HG03066 (cell line): ENCODE data around the gene TBC1D1.

Source experiments
- ATAC-seq: cut with Tn5 transposase; IDR thresholded peaks from one replicate; pipeline ENCODE4 v1.9.1; 2021; ENCODE audit warnings: low read depth; ENCODE audit not compliant: unreplicated experiment

The TBC1D1 gene

DNA sequence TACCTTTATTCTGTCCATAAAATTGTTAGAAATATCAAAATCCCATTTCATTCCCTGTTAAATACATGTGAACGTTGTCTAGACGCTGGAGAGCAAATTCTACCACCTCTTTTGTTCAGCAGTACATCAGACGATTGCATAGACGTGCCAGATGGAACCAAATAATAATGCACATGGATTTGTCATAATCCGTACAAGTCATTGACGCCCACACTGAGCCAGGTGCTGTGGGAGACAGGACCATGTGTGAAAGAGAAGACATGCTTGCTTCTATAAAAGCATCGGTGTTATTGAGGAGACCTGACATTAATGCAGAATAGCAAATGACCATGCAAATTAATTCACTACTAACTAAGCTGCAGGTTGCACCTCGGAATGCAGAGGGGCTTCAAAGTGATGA is 244.3 kb downstream of the TBC1D1 start:
- ATAC-seq = no peak

GRCh38 chr4:38136604-38137003 is 245.7 kb downstream of the TBC1D1 start:
- no peak for ATAC-seq

- ATAC-seq = no peak
Observed at GRCh38 chr4:38137080-38137479, 246.2 kb downstream of the TBC1D1 start.

GRCh38 chr4:38138363-38138762 is 247.5 kb downstream of the TBC1D1 start:
- no peak for ATAC-seq

- no peak for ATAC-seq
Observed at GRCh38 chr4:38139187-38139586, 248.3 kb downstream of the TBC1D1 start.

GRCh38 chr4:38140643-38141203 is 249.8 kb downstream of the TBC1D1 start:
- no peak for ATAC-seq

DNA sequence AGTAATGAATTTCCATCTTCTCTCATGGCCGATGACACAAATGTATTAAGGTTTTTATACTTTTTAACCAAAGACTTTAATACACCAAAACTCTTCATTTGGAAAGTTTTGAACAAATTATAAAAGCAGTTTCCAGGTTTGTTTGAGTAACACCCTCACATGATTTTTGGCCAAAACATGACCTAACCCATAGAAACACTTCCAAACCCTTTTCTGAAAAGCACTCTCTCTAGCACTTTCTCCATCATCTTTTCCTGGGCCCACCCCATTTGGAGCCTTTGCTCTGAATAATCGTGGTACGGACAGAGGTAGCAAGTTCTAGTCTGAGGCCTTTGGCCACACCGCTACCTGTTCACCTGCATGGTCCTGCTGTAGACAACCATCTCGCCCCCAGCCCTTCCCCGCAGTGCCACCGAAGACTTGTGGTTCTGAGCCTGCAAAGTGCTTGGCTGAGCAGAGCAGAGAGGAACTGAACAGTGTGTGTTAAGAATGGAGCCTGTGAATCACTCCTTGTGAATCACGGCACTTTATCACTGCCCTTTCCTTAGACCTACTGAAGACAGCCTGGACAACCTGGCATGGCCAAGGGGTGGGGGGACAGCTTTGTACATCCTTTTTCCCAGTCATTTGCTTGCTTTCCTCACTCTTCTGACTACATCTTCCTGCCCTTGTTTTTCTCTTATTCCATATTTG is 251.1 kb downstream of the TBC1D1 start:
- ATAC-seq = no peak

DNA sequence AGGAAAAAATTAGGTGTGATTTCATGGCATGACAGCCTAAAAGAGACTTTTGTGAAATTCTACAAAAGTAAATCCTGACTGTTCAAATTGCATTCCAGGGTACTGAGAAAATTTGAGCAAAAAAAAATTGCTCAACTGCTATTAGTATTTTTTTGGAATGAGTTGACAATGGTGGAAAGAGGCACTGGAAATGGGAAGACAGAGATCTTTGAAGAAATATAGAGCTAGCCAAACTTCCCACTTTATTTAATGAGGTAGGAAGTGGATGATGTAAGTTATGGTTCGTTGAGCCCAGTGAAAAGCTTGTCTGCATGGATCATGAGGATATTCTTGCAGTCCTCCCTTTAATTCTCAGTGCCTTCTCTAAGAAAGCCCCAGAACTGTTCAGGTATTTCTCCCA is 253.1 kb downstream of the TBC1D1 start:
- ATAC-seq = no peak

DNA sequence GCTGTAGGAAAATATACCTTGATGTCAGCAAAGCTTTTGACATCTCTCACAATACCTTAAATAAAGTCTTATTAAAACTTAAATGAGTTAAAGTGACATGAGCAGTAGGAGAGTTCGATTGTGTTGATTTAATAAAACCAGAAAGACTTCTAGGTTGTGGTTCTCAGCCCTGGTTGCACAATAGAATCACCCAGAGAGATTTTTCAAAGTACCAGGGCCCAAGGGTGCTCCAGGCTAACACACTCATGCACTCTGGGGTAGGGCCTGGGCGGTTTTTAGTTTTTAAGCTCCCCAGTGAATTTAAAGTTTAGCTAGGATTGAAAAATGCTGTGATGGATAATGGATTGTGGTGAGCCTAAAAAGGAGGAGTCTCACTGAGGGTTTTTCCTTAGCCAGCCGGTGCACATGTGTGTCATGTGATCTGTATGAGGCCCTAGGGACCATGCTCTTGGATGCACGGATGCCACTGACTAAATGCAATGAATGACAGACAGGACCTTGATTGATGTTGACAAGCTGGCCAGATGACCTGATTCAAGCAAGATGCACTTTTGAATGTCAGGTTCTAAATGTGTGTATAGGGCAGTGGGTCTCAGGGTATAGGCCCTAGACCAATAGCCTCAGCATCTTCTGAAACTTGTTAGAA is 254.3 kb downstream of the TBC1D1 start:
- ATAC-seq = no peak

- ATAC-seq = no peak
Observed at GRCh38 chr4:38145741-38146140, 254.9 kb downstream of the TBC1D1 start.

- ATAC-seq = no peak
Observed at GRCh38 chr4:38146383-38146782, 255.5 kb downstream of the TBC1D1 start.

DNA sequence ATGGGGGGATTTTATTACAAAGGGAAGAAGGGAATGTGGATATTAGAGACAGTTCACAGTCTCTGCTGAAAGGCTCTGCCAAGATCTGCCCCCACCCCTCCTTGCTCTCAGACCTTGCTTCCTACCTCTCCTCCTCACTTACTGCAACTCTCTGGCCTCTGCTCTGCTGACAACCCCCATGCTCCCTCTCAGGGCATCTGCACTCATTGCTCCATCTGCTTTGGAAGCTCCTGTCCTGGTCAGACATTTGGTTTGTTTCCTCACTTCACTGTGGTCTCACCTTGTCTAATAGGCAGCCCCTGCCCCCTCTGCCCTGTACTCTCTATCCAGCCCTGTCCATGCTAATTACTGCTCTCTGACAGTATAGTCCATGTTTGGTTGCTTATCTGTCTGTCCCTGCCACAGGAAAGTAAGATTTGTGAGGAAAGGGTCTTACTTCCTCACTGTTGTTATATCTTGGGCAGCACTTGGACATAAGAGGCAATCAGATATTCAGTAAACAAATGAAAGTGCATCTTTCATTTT is 258.6 kb downstream of the TBC1D1 start:
- no peak for ATAC-seq

GRCh38 chr4:38149997-38150671 is 259.2 kb downstream of the TBC1D1 start:
- no peak for ATAC-seq

- no peak for ATAC-seq
Observed at GRCh38 chr4:38150766-38151165, 259.9 kb downstream of the TBC1D1 start.

DNA sequence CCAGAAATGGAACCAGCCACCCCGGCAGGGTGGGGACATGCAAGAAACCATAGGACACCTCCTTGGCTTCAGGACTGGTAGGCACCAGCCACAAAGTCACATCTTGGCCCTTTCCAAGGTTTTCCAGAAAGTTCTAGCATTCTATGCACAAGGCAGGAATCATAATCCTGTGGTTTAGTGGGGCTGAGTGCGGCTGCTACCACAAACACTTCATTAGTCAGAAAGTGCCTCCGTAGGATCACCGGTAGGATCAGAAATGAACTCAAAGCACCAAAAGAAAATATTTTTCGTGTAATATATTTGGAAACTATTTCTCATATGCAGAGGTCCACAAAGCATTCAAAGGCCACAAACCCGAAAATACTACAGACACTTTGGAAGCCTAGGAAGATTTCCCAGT is 261.0 kb downstream of the TBC1D1 start:
- ATAC-seq = no peak

DNA sequence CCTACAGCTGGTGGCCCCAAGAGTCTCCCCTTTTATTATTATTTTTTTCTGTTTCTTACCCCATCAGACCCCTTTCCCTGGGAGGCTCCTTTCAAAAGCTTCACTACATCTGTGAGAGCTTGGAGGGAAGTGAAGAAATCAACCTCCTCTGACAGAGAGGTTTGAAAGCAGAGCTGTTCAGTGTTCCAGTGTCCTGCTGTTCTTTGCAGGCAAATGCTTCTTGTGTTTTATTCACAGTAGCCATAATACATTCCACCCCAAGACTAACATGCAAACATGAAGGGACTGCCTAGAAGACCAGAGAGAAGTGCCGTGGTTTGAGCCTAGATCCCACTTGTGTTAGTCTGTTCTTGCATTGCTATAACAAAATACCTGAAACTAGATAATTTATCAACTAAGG is 261.4 kb downstream of the TBC1D1 start:
- no peak for ATAC-seq

DNA sequence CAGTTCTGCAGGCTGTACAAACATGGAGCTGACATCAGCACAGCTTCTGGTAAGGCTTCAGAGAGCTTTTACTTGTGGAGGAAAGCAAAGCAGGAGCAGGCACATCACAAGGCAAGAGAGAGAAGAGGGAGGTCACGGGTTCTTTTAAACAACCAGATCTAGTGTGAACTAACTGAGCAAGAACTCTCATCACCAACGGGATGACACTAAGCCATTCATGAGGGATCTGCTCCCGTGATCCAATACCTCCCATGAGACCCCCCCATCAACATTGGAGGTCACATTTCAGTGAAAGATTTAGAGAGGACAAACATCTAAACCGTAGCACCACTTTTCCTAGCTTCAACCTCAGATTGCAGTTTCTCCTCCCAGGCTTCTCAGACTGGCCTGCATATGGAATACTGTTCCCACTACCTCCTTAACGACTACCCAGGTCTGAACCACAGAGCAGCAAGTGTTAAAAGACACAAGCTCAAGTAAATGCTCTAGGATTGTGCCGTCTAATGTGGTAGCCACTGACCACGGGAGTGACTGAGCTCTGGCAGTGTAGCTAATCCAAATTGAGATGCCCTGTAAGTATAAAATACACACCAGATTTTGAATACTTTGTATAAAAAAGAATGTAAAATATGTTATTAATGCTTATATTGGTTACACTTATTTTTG is 262.0 kb downstream of the TBC1D1 start:
- ATAC-seq = no peak

DNA sequence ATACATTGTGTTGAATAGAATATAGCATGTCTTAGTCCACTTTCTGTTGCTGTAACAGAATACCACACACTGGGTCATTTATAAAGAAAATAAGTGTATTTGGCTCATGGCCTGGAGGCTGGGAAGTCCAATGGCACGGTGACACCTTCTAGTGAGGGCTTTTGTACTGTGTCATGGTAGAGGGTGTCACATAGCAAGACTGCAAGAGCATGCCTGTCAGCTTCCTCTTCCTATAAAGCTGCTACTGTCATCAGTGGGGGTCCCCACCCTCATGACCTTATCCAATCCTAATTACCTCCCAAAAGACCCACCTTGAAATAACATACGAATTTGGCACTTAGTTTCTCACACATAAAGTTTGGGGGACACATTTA is 262.5 kb downstream of the TBC1D1 start:
- no peak for ATAC-seq

DNA sequence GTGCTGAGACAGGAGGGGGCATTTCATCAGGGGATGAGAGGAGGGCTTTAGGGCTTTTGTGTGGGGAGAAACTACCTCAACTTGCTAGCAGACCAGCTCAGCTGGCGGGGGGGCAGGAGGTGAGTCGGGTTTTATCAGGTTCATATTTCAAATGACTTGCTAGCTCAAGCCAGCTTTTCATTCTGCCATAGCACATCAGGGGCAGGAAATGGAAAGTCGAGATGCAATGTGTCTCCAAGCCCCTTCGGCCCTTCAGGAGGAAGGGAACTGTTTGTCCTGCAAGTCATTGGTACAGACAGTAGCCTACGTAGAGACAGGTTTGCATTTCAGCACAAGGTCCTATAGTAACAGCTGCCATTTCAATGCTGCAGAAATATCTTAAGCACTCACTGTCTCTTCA is 263.4 kb downstream of the TBC1D1 start:
- ATAC-seq = no peak

GRCh38 chr4:38154681-38155588 is 264.1 kb downstream of the TBC1D1 start:
- no peak for ATAC-seq
